Ectodermal cell (in vitro differentiated cells): ENCODE measurements around the gene KLHL26.

Experiments
- H3K27ac ChIP-seq: 2 replicates; pipeline ENCODE4 v1.7.0; 2013; ENCODE audit warnings: mild to moderate bottlenecking, low read depth, low read length; ENCODE audit not compliant: insufficient read depth, poor library complexity, severe bottlenecking
- H3K27me3 ChIP-seq: 2 replicates; pipeline ENCODE4 v1.7.0; 2013; ENCODE audit warnings: mild to moderate bottlenecking, low read length; ENCODE audit not compliant: insufficient read depth, control insufficient read depth, poor library complexity, severe bottlenecking
- H3K36me3 ChIP-seq: one replicate; pipeline ENCODE4 v1.7.0; 2013; ENCODE audit warnings: low read length; ENCODE audit not compliant: control insufficient read depth, insufficient read depth
- H3K4me1 ChIP-seq: one replicate; pipeline ENCODE4 v1.7.0; 2013; ENCODE audit warnings: low read length; ENCODE audit not compliant: control insufficient read depth, insufficient read depth
- H3K4me3 ChIP-seq: 2 replicates; pipeline ENCODE4 v1.7.0; 2013; ENCODE audit warnings: low read depth, low read length, control low read depth; ENCODE audit not compliant: insufficient read depth
- H3K9me3 ChIP-seq: 2 replicates; pipeline ENCODE4 v1.7.0; 2013; ENCODE audit warnings: mild to moderate bottlenecking, low read length, moderate library complexity; ENCODE audit not compliant: control insufficient read depth
- WGBS, 2 experiments: methylation state at CpG; one replicate each; pipeline ENCODE4 v1.1.7; 2013; ENCODE audit warnings: missing lambda C conversion rate in 2 of 2; 5-methylcytosine and 5-hydroxymethylcytosine counted together

Gene KLHL26

GRCh38 chr19:18637673-18638630 is 1.1 kb downstream of the KLHL26 start:
- H3K27ac ChIP-seq = no peak overlapping the region
- peaks cover 12% of the 10 kb centered on the region for H3K4me1 ChIP-seq
- no peaks in the 10 kb centered on the region for H3K36me3 ChIP-seq
- WGBS, 2 experiments = 68 to 78% methylated on average over 3 of the region's 3 CpGs
- peak overlapping the region; percentile 63 for H3K4me3 ChIP-seq
- H3K27me3 ChIP-seq = peaks cover 15% of the 10 kb centered on the region
- H3K9me3 ChIP-seq = no peaks in the 10 kb centered on the region

GRCh38 chr19:18639706-18640243 is 2.9 kb downstream of the KLHL26 start:
- WGBS, 2 experiments = 94% methylated on average over 8 of the region's 8 CpGs
- Histone ChIP-seq H3K27me3 (peaks cover 9% of the 10 kb centered on the region), H3K36me3 (no peaks in the 10 kb centered on the region), H3K4me1 (peaks cover 12% of the 10 kb centered on the region), H3K4me3 (no peak overlapping the region), H3K27ac (no peak overlapping the region), H3K9me3 (no peaks in the 10 kb centered on the region)

- no peak overlapping the region for H3K4me3 ChIP-seq
- WGBS, 2 experiments = 73 to 76% methylated on average over 15 of the region's 15 CpGs
- no peaks in the 10 kb centered on the region for H3K9me3 ChIP-seq
- peaks cover 13% of the 10 kb centered on the region for H3K4me1 ChIP-seq
- H3K27me3 ChIP-seq = no peaks in the 10 kb centered on the region
- H3K27ac ChIP-seq = no peak overlapping the region
- no peaks in the 10 kb centered on the region for H3K36me3 ChIP-seq
Observed at GRCh38 chr19:18644196-18645034, 7.6 kb downstream of the KLHL26 start.

- WGBS, 2 experiments = 87% methylated on average over 13 of the region's 13 CpGs
- H3K4me3 ChIP-seq = no peak overlapping the region
- peaks cover 18% of the 10 kb centered on the region for H3K4me1 ChIP-seq
- H3K9me3 ChIP-seq = no peaks in the 10 kb centered on the region
- H3K27ac ChIP-seq = no peak overlapping the region
- H3K36me3 ChIP-seq = no peaks in the 10 kb centered on the region
- H3K27me3 ChIP-seq = no peaks in the 10 kb centered on the region
Observed at GRCh38 chr19:18645035-18645511, 8.2 kb downstream of the KLHL26 start.

- peaks cover 28% of the 10 kb centered on the region for H3K4me1 ChIP-seq
Observed at GRCh38 chr19:18646535-18647370, 9.9 kb downstream of the KLHL26 start.

GRCh38 chr19:18647371-18647767 is 10.5 kb downstream of the KLHL26 start:
- Histone ChIP-seq H3K4me1 (peaks cover 28% of the 10 kb centered on the region), H3K27ac (no peak overlapping the region), H3K9me3 (no peaks in the 10 kb centered on the region), H3K27me3 (peaks cover 8% of the 10 kb centered on the region), H3K4me3 (no peak overlapping the region), H3K36me3 (no peaks in the 10 kb centered on the region)
- 92 to 97% methylated on average over 1 of the region's 1 CpG for WGBS, 2 experiments

More at GRCh38 chr19:18646535-18647370, 9.9 kb downstream of the KLHL26 start:
- Histone ChIP-seq H3K4me3 (no peak overlapping the region), H3K27me3 (peaks cover 8% of the 10 kb centered on the region), H3K9me3 (no peaks in the 10 kb centered on the region), H3K36me3 (no peaks in the 10 kb centered on the region), H3K27ac (no peak overlapping the region)
- 85 to 86% methylated on average over 34 of the region's 34 CpGs for WGBS, 2 experiments

GRCh38 chr19:18647807-18648206 is 11.0 kb downstream of the KLHL26 start:
- H3K27ac ChIP-seq = no peak overlapping the region

GRCh38 chr19:18648973-18649315 is 12.1 kb downstream of the KLHL26 start:
- H3K36me3 ChIP-seq = no peaks in the 10 kb centered on the region
- H3K27ac ChIP-seq = peak overlapping the region; percentile 71
- H3K27me3 ChIP-seq = peaks cover 8% of the 10 kb centered on the region
- peaks cover 28% of the 10 kb centered on the region for H3K4me1 ChIP-seq
- no peaks in the 10 kb centered on the region for H3K9me3 ChIP-seq
- WGBS, 2 experiments = 78 to 81% methylated on average over 13 of the region's 13 CpGs
- no peak overlapping the region for H3K4me3 ChIP-seq

More at GRCh38 chr19:18647807-18648206, 11.0 kb downstream of the KLHL26 start:
- WGBS, 2 experiments = 93 to 95% methylated on average over 10 of the region's 10 CpGs
- Histone ChIP-seq H3K4me3 (no peak overlapping the region), H3K36me3 (no peaks in the 10 kb centered on the region), H3K4me1 (peaks cover 28% of the 10 kb centered on the region), H3K9me3 (no peaks in the 10 kb centered on the region), H3K27me3 (peaks cover 8% of the 10 kb centered on the region)

GRCh38 chr19:18649371-18650020 is 12.7 kb downstream of the KLHL26 start:
- Histone ChIP-seq H3K4me1 (peaks cover 28% of the 10 kb centered on the region), H3K27me3 (peaks cover 8% of the 10 kb centered on the region), H3K27ac (peak overlapping the region; percentile 71), H3K4me3 (no peak overlapping the region), H3K9me3 (no peaks in the 10 kb centered on the region), H3K36me3 (no peaks in the 10 kb centered on the region)
- WGBS, 2 experiments = 35 to 40% methylated on average over 25 of the region's 25 CpGs
